Activated T-cell treated with anti-CD3 and anti-CD28 coated beads, Interleukin-2, amount 50 U/mL, for 4 hours (primary cell): ENCODE data around the gene ING3. TPM values are rescaled to one million over a fixed set of nuclear protein-coding genes. Genes with fewer than 3 reads are reported as not detected.
"Not testable (repeated sequence)": the region's sequence is repeated elsewhere in the genome, so short reads cannot be mapped to it uniquely, and the experiment has no call there.

Experiments
- ATAC-seq, 2 donors: fragments of 200-7000 bp; cut with Tn5 transposase; one replicate each; pipeline ENCODE4 v1.10.0; 2021
- DNase-seq: peaks from one replicate; pipeline ENCODE4 v3.0.0-alpha.2; 2020
- H3K27me3 Mint-ChIP-seq: one replicate; pipeline ENCODE4 v1.8.0; 2021; ENCODE audit warnings: low read depth, mixed read lengths
- H3K36me3 Mint-ChIP-seq: one replicate; pipeline ENCODE4 v1.8.0; 2022; ENCODE audit warnings: mixed read lengths; ENCODE audit not compliant: insufficient read depth
- H3K4me1 Mint-ChIP-seq: one replicate; pipeline ENCODE4 v1.8.0; 2021; ENCODE audit warnings: low read depth, mixed read lengths
- H3K4me3 Mint-ChIP-seq: one replicate; pipeline ENCODE4 v1.8.0; 2021; ENCODE audit warnings: mild to moderate bottlenecking, moderate library complexity, mixed read lengths
- H3K9me3 Mint-ChIP-seq: one replicate; pipeline ENCODE4 v1.8.0; 2021; ENCODE audit warnings: mixed read lengths
- total RNA-seq, 3 donors: library from RNA; stranded (reverse); gene quantifications; one replicate each; pipeline ENCODE4 v1.2.1, GENCODE V29; 2021

Gene ING3
- total RNA-seq, 3 donors from 2014 or later: 23.9 to 29.4 (median 27.5) TPM

GRCh38 chr7:120998520-120998919, 47.9 kb downstream of the ING3 start:
- no peaks in the 10 kb centered on the region for H3K9me3 Mint-ChIP-seq
- H3K27me3 Mint-ChIP-seq: peaks cover 2% of the 10 kb centered on the region
- H3K4me1 Mint-ChIP-seq: peaks cover 22% of the 10 kb centered on the region
- no peak for DNase-seq
- H3K36me3 Mint-ChIP-seq: no peaks in the 10 kb centered on the region
- no peak overlapping the region for H3K4me3 Mint-ChIP-seq
- no peak for ATAC-seq

- peaks cover 22% of the 10 kb centered on the region for H3K4me1 Mint-ChIP-seq
- no peaks in the 10 kb centered on the region for H3K36me3 Mint-ChIP-seq
- no peaks in the 10 kb centered on the region for H3K9me3 Mint-ChIP-seq
- H3K4me3 Mint-ChIP-seq: no peak overlapping the region
- no peak for DNase-seq
- H3K27me3 Mint-ChIP-seq: peaks cover 5% of the 10 kb centered on the region
- ATAC-seq: no peak
Measured at GRCh38 chr7:120998996-120999565, 48.5 kb downstream of the ING3 start.

- Mint-ChIP-seq H3K27me3 (peaks cover 13% of the 10 kb centered on the region), H3K4me3 (no peak overlapping the region), H3K4me1 (peaks cover 22% of the 10 kb centered on the region), H3K36me3 (no peaks in the 10 kb centered on the region), H3K9me3 (no peaks in the 10 kb centered on the region)
- DNase-seq (no peak), ATAC-seq (no peak)
Measured at GRCh38 chr7:121000081-121000983, 49.8 kb downstream of the ING3 start.

GRCh38 chr7:121001234-121001906, 50.8 kb downstream of the ING3 start:
- Mint-ChIP-seq H3K4me1 (peaks cover 13% of the 10 kb centered on the region), H3K27me3 (peaks cover 19% of the 10 kb centered on the region), H3K9me3 (no peaks in the 10 kb centered on the region), H3K36me3 (no peaks in the 10 kb centered on the region), H3K4me3 (no peak overlapping the region)
- no peak for DNase-seq
- ATAC-seq: no peak

- H3K4me3 Mint-ChIP-seq: no peak overlapping the region
- peaks cover 6% of the 10 kb centered on the region for H3K4me1 Mint-ChIP-seq
- ATAC-seq (no peak), DNase-seq (no peak)
- H3K36me3 Mint-ChIP-seq: no peaks in the 10 kb centered on the region
- H3K27me3 Mint-ChIP-seq: peaks cover 24% of the 10 kb centered on the region
- no peaks in the 10 kb centered on the region for H3K9me3 Mint-ChIP-seq
Measured at GRCh38 chr7:121002048-121002756, 51.6 kb downstream of the ING3 start.

- Mint-ChIP-seq H3K4me1 (peaks cover 6% of the 10 kb centered on the region), H3K9me3 (no peaks in the 10 kb centered on the region), H3K4me3 (no peak overlapping the region), H3K36me3 (no peaks in the 10 kb centered on the region), H3K27me3 (peaks cover 28% of the 10 kb centered on the region)
- ATAC-seq: no peak
- DNase-seq: no peak
Measured at GRCh38 chr7:121002757-121003200, 52.2 kb downstream of the ING3 start.

GRCh38 chr7:121003986-121004685, 53.6 kb downstream of the ING3 start:
- Mint-ChIP-seq H3K9me3 (no peaks in the 10 kb centered on the region), H3K4me1 (peaks cover 6% of the 10 kb centered on the region), H3K36me3 (no peaks in the 10 kb centered on the region), H3K27me3 (peaks cover 36% of the 10 kb centered on the region), H3K4me3 (no peak overlapping the region)
- DNase-seq (no peak), ATAC-seq (no peak)

GRCh38 chr7:121005058-121005457, 54.5 kb downstream of the ING3 start:
- H3K4me1 Mint-ChIP-seq, ATAC-seq, DNase-seq, H3K4me3 Mint-ChIP-seq, H3K36me3 Mint-ChIP-seq, H3K9me3 Mint-ChIP-seq: not testable (repeated sequence)
- H3K27me3 Mint-ChIP-seq: peaks cover 36% of the 10 kb centered on the region

GRCh38 chr7:121005996-121006584, 55.5 kb downstream of the ING3 start:
- ATAC-seq (no peak), DNase-seq (no peak)
- H3K9me3 Mint-ChIP-seq: no peaks in the 10 kb centered on the region
- peaks cover 36% of the 10 kb centered on the region for H3K27me3 Mint-ChIP-seq
- H3K4me1 Mint-ChIP-seq: no peaks in the 10 kb centered on the region
- no peak overlapping the region for H3K4me3 Mint-ChIP-seq
- no peaks in the 10 kb centered on the region for H3K36me3 Mint-ChIP-seq

- DNase-seq (no peak), ATAC-seq (no peak)
- Mint-ChIP-seq H3K9me3 (no peaks in the 10 kb centered on the region), H3K4me1 (no peaks in the 10 kb centered on the region), H3K4me3 (no peak overlapping the region), H3K27me3 (peaks cover 36% of the 10 kb centered on the region), H3K36me3 (no peaks in the 10 kb centered on the region)
Measured at GRCh38 chr7:121006711-121007315, 56.2 kb downstream of the ING3 start.

GRCh38 chr7:121008816-121009215, 58.2 kb downstream of the ING3 start:
- Mint-ChIP-seq H3K9me3 (no peaks in the 10 kb centered on the region), H3K4me3 (no peak overlapping the region), H3K4me1 (no peaks in the 10 kb centered on the region), H3K27me3 (peaks cover 32% of the 10 kb centered on the region), H3K36me3 (no peaks in the 10 kb centered on the region)
- ATAC-seq: no peak
- DNase-seq: no peak

GRCh38 chr7:121011401-121011800, 60.8 kb downstream of the ING3 start:
- no peak for DNase-seq
- no peaks in the 10 kb centered on the region for H3K4me1 Mint-ChIP-seq
- ATAC-seq: no peak
- H3K9me3 Mint-ChIP-seq: no peaks in the 10 kb centered on the region
- H3K27me3 Mint-ChIP-seq: peaks cover 17% of the 10 kb centered on the region
- no peaks in the 10 kb centered on the region for H3K36me3 Mint-ChIP-seq
- no peak overlapping the region for H3K4me3 Mint-ChIP-seq

GRCh38 chr7:121012170-121012874, 61.7 kb downstream of the ING3 start:
- DNase-seq (no peak), ATAC-seq (no peak)
- H3K4me3 Mint-ChIP-seq: no peak overlapping the region
- H3K27me3 Mint-ChIP-seq: peaks cover 15% of the 10 kb centered on the region
- H3K9me3 Mint-ChIP-seq: no peaks in the 10 kb centered on the region
- no peaks in the 10 kb centered on the region for H3K4me1 Mint-ChIP-seq
- H3K36me3 Mint-ChIP-seq: no peaks in the 10 kb centered on the region
